ENCODE data around the gene SGSM2.

SGSM2 gene

GRCh38 chr17:2337544-2338314, 428 bp downstream of the SGSM2 start:
- no peak for FAIRE-seq

- no peak for FAIRE-seq
Measured at GRCh38 chr17:2338315-2338657, 985 bp downstream of the SGSM2 start.

DNA sequence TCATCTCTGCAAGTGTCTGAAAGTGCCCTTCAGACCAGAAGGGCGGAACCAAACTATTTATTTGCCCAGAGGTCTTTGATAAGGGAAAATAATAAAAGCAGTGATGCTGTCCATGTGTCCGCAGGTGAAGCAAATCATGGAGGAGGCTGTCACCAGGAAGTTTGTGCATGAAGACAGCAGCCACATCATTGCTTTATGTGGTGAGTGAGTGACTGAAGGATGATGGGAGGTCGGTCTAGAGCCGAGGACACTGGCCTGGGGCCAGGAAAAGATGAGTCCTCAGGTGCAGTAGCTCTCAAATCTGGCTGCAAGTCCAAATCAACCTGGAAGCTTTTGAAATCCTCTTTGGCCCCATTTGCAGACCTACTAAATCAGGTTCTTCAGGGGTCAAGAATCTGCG, 6.1 kb downstream of the SGSM2 start:
- FAIRE-seq: no peak

- no peak for FAIRE-seq
Measured at GRCh38 chr17:2344528-2344927, 7.2 kb downstream of the SGSM2 start.

DNA sequence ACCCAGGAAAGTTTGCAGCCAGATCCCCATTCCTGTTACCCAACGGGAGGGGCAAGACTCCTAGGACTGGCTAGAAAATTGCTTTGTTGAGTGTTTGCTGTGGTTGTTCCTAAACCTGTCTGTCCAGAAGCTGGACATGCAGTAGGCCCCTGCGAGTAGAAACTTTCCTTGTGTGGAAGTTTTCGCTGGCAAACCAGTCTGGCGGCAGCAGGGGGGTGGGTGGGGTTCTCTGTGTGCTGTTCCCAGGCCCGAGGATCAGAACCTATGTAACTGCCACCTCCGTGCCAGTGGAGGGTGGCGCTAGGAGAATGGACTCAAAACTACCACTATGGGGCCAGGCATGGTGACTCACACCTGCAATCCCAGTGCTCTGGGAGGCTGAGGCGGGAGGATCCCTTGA, 9.2 kb downstream of the SGSM2 start:
- FAIRE-seq: no peak

- FAIRE-seq: no peak
Measured at GRCh38 chr17:2347805-2348685, 10.7 kb downstream of the SGSM2 start.

- FAIRE-seq: no peak
Measured at GRCh38 chr17:2351269-2351668, 14.0 kb downstream of the SGSM2 start.

GRCh38 chr17:2354311-2354710, 17.0 kb downstream of the SGSM2 start:
- FAIRE-seq: no peak

DNA sequence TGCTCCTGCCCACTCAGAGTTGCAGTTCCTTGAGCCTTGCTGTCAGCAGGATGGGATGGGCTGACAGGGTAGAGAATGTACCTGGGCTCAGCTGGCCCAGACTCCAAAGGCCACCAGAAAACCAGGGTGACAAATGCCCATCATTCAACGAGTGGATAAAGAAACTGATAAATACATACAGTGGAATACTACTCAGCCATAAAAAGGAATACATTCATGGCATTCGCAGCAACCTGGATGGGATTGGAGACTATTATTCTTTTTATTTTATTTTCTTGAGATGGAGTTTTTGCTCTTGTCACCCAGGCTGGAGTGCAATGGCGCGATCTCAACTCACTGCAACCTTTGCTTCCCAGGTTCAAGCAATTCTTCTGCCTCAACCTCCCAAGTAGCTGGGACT, 19.9 kb downstream of the SGSM2 start:
- no peak for FAIRE-seq

GRCh38 chr17:2357931-2358434, 20.7 kb downstream of the SGSM2 start:
- no peak for FAIRE-seq

GRCh38 chr17:2361010-2361760, 23.9 kb downstream of the SGSM2 start:
- FAIRE-seq: no peak

DNA sequence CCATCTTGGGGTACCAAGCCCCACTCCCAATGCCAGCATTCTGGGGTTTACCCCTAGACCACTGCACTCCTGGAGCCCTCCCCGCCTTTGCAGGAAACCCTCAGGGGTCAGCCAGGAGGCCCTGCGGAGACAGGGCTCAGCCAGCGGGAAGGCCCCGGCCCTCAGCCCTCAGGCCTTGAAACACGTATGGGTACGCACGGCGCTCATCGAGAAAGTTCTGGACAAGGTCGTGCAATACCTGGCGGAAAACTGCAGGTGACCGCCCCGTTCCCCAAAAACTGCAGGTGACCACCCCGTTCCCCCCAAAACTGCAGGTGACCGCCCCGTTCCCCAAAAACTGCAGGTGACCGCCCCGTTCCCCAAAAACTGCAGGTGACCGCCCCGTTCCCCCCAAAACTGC, 24.7 kb downstream of the SGSM2 start:
- no peak for FAIRE-seq

DNA sequence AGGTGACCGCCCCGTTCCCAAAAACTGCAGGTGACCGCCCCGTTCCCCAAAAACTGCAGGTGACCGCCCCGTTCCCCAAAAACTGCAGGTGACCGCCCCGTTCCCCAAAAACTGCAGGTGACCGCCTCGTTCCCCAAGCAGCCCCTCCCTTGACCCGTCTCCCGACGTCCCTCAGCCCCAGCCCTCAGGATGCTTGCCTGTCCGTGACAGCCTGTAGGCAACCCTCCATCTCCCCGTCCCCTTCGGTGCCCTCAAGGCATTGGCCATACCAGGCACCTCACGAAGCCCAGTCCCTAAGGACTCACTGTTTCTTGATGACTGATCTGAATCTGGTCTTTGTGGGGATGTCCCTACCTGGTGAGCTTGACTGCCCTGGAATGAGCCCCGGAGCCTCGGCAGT, 25.1 kb downstream of the SGSM2 start:
- no peak for FAIRE-seq

DNA sequence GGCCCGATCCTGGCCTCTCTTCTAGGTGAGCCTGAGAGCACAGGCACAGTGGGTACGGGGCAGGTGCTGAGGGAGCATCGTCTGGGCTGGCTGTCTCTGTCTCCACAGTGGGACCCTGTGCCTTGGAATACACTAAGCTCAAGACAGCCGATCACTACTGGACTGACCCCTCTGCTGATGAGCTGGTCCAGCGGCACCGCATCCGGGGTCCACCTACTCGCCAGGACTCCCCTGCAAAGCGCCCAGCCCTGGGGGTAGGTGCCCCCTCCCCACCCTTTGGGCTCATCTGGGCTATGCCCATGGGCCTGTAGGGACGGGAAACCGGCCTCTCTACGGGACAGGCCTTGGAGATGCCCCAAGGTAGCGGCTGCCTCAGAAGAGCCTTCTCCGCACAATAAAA, 25.6 kb downstream of the SGSM2 start:
- FAIRE-seq: no peak

DNA sequence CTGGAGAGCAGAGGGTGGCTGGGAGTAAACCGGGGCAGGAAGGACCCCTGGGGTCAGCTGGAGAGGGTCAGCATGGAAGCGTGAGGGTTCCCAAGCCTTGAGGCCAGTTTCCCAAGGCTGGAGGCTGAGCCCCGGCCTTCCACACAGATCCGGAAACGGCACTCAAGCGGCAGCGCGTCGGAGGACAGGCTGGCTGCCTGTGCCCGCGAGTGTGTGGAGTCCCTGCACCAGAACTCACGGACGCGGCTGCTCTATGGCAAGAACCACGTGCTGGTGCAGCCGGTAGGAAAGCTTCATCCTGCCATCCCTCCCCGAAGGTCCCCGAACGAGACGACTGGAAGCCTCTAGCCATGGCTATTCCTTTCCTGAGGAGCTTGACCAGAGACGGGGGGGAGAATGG, 26.0 kb downstream of the SGSM2 start:
- no peak for FAIRE-seq

GRCh38 chr17:2363851-2364762, 26.8 kb downstream of the SGSM2 start:
- FAIRE-seq: no peak

DNA sequence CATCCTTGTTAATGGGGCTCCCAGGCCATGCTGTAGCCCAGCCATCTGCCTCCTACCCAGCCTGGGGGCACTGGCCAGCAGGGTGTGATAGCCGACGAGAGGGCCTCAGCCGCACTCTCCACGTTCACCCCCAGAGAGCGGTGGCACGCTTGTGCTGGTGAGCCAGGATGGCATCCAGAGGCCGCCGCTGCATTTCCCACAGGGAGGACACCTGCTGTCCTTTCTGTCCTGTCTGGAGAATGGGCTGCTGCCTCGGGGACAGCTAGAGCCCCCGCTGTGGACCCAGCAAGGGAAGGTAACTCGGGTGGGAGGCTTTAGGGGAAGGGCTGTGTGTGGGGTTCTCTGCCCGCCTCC, 27.4 kb downstream of the SGSM2 start:
- no peak for FAIRE-seq

- FAIRE-seq: no peak
Measured at GRCh38 chr17:2365132-2365531, 27.8 kb downstream of the SGSM2 start.

GRCh38 chr17:2366747-2367494, 29.6 kb downstream of the SGSM2 start:
- FAIRE-seq: no peak

GRCh38 chr17:2368359-2368758, 31.1 kb downstream of the SGSM2 start:
- FAIRE-seq: no peak

DNA sequence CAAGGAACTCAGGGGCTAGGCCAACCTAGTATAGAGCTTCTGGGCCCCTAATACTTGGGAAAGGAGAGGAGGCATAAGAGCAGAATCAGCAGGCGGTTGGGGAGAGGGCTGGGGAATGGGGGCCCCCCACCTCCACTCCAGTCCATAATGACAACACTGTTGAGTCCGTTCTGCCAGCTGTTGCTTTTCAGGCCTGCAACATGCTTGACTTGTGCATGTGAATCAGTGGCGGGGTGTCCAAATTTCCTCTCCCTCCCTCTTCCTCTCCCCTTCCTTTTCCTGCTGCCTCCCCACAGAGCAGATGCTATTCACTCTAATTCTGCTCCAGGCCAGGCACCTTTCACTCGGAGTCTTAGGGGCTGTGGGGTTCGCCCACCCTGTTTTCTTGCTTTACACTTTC, 31.7 kb downstream of the SGSM2 start:
- no peak for FAIRE-seq

Measured in colon (tissue), 2 donors.